ENCODE measurements around the gene FGF19.

DNA sequence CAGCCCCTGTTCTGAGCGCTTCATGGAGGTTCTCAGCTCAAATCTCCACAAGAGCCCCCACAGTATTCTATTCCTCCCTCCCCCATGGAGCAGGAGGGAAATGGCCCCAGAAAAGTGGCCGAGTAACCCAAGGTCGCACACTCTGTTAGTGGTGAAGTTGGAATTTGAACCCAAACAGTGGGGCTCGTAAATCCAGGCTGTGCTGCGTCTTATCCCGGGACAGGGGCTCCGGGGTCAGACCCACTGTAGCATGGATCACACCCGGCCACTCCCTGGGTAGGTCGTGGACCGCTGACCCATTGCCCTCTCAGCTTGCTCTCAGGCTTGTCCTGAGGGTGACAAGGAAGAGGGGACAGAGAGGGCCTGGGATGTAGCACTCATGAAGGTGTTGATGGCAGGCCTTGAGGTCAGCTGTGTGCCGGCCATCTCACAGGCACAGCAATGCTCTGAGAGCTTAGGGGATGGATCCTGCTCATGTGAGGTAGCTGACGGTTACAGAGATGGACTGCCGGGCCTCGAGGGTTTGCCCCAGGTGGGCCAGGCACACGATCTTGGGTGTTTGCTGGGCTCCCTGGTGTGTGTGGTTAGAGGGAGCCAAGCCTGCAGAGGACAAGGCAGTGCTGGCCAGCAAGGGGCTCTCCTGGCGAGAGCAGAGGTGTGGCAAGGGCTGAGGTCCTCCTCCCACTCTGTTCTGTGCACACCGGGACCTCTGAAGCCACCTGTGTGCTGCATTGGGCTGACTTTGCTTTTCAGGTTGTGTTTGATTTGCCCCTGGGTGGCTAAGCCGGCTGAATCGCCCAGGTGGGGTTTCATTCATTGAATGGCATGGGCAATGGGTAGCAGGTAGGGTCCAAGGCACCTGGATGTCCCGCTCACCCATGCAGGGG, 2.3 kb upstream of the FGF19 start:
- TF ChIP-seq EZH2 (IDR thresholded peaks at IDR 0.05; ENCODE audit: insufficient read depth, poor library complexity, severe bottlenecking) (no peak), EZH2phosphoT487 (IDR thresholded peaks at IDR 0.05; ENCODE audit: insufficient read depth, low read depth) (no peak)

All from GM23248 (cell line).